Breast epithelium (tissue), 4 donors: ENCODE results near the gene CBR1. TPM values are rescaled to one million over a fixed set of nuclear protein-coding genes. Genes with fewer than 3 reads are reported as not detected.

Source experiments
- DNase-seq, 2 donors: peaks; one replicate each; pipeline ENCODE4 v3.0.0-alpha.2; 2019; ENCODE audit warnings: low spot score in 2 of 2
- H3K27ac ChIP-seq, 2 donors: fragments of 200-600 bp; sonication (generic) in 1 of 2; one replicate each; pipeline ENCODE4 v1.5.1; 2016 to 2019; ENCODE audit warnings: mild to moderate bottlenecking in 1 of 2
- H3K27me3 ChIP-seq, 2 donors: fragments of 200-600 bp; sonication (generic) in 1 of 2; one replicate each; pipeline versions ENCODE4 v1.5.1 to v1.6.0; 2017 to 2019; ENCODE audit warnings: control low read depth in 1 of 2, mild to moderate bottlenecking in 1 of 2
- H3K36me3 ChIP-seq: fragments of 200-600 bp; one replicate; pipeline ENCODE4 v1.5.1; 2019
- H3K4me1 ChIP-seq, 2 donors: fragments of 200-600 bp; sonication (generic); one replicate each; pipeline ENCODE4 v1.5.1; 2016 to 2019; ENCODE audit warnings: control low read depth in 1 of 2
- H3K4me3 ChIP-seq, 3 donors: fragments of 200-600 bp; sonication (generic); 1 replicate in 2 of 3; 2 replicates in 1 of 3; pipeline ENCODE4 v1.5.1; 2016 to 2019; ENCODE audit warnings: mild to moderate bottlenecking in 3 of 3, moderate library complexity in 2 of 3
- H3K9me3 ChIP-seq, 2 donors: fragments of 200-600 bp; sonication (generic) in 1 of 2; one replicate each; pipeline ENCODE4 v1.5.1; 2016 to 2019; ENCODE audit warnings: control low read depth in 1 of 2
- POLR2A ChIP-seq: fragments of 450-650 bp; IDR thresholded peaks from one replicate; pipeline ENCODE4 v1.6.1; 2016; ENCODE audit warnings: antibody characterized with exemption, mild to moderate bottlenecking, moderate library complexity
- POLR2AphosphoS5 ChIP-seq, 3 donors: sonication (generic); formaldehyde crosslinking; IDR thresholded peaks; one replicate each; pipeline ENCODE4 v1.6.1; 2017; ENCODE audit warnings: antibody characterized with exemption in 3 of 3
- intact Hi-C: fragments of 100-400 bp; cut with DNase I; formaldehyde crosslinking; loops from one replicate; pipeline ENCODE4 v1.15.1; 2023; ENCODE audit warnings: low total_unique reads
- total RNA-seq, 3 donors: library from RNA; depleted of rRNA; stranded (reverse); fragments of >200 nt; gene quantifications; one replicate each; pipeline ENCODE4 v1.1.0, GENCODE V29; 2016
- TF ChIP-seq, protein P1 (sequence below), 3 donors: fragments of 450-650 bp; IDR thresholded peaks; one replicate each; pipeline ENCODE4 v1.5.1; 2016 to 2017; ENCODE audit warnings: antibody characterized with exemption in 3 of 3, mild to moderate bottlenecking in 3 of 3, moderate library complexity in 3 of 3

Gene CBR1
- total RNA-seq, 3 donors from 2014 or later: 79.5 to 104 (median 85.5) TPM

GRCh38 chr21:36039861-36040260 is 30.0 kb upstream of the CBR1 start:
- Histone ChIP-seq H3K27me3 (no peaks in the 10 kb centered on the region), H3K4me1 (no peaks in the 10 kb centered on the region), H3K4me3 (no peak overlapping the region), H3K27ac (no peak overlapping the region), H3K36me3 (peaks cover 4% of the 10 kb centered on the region), H3K9me3 (no peaks in the 10 kb centered on the region)
- intact Hi-C loops: no loop called here
- TF ChIP-seq POLR2AphosphoS5 (IDR thresholded peaks at IDR 0.05) (no peak), POLR2A (no peak)
- TF ChIP-seq, protein P1, sequence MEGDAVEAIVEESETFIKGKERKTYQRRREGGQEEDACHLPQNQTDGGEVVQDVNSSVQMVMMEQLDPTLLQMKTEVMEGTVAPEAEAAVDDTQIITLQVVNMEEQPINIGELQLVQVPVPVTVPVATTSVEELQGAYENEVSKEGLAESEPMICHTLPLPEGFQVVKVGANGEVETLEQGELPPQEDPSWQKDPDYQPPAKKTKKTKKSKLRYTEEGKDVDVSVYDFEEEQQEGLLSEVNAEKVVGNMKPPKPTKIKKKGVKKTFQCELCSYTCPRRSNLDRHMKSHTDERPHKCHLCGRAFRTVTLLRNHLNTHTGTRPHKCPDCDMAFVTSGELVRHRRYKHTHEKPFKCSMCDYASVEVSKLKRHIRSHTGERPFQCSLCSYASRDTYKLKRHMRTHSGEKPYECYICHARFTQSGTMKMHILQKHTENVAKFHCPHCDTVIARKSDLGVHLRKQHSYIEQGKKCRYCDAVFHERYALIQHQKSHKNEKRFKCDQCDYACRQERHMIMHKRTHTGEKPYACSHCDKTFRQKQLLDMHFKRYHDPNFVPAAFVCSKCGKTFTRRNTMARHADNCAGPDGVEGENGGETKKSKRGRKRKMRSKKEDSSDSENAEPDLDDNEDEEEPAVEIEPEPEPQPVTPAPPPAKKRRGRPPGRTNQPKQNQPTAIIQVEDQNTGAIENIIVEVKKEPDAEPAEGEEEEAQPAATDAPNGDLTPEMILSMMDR (IDR thresholded peaks at IDR 0.05): no peak
- no peak for DNase-seq

DNA sequence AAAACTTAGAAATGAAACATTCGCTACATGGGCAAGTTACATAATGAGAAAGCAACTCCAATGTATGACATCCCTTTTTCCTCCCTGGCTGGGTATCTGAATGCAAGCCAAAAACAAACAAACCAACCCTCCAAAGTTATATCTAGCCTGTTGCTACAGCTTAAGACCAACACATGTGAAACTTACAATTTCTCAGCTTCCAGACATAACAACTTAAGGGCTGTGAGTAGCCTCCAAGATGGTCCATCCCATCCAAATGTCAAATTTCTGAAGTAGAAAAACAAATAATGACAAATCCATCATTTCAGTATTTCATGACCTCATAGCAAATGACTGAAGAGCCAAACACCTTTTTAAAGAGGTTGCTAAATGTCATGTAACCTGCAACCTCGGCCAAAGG is 29.4 kb upstream of the CBR1 start:
- Histone ChIP-seq H3K27me3 (no peaks in the 10 kb centered on the region), H3K36me3 (peaks cover 6% of the 10 kb centered on the region), H3K9me3 (no peaks in the 10 kb centered on the region), H3K4me1 (no peaks in the 10 kb centered on the region), H3K27ac (no peak overlapping the region), H3K4me3 (no peak overlapping the region)
- TF ChIP-seq, protein P1 (IDR thresholded peaks at IDR 0.05): no peak
- TF ChIP-seq POLR2AphosphoS5 (IDR thresholded peaks at IDR 0.05) (no peak), POLR2A (no peak)
- intact Hi-C loops: no loop called here
- no peak for DNase-seq

GRCh38 chr21:36041910-36042309 is 27.9 kb upstream of the CBR1 start:
- TF ChIP-seq, protein P1 (IDR thresholded peaks at IDR 0.05): no peak
- TF ChIP-seq POLR2A (no peak), POLR2AphosphoS5 (IDR thresholded peaks at IDR 0.05) (no peak)
- Histone ChIP-seq H3K4me1 (no peaks in the 10 kb centered on the region), H3K27me3 (no peaks in the 10 kb centered on the region), H3K36me3 (peaks cover 10% of the 10 kb centered on the region), H3K9me3 (no peaks in the 10 kb centered on the region), H3K27ac (no peak overlapping the region), H3K4me3 (no peak overlapping the region)
- intact Hi-C loops: no loop called here
- no peak for DNase-seq

GRCh38 chr21:36044056-36044455 is 25.8 kb upstream of the CBR1 start:
- H3K9me3 ChIP-seq: no peaks in the 10 kb centered on the region
- H3K4me3 ChIP-seq: no peak overlapping the region
- no peak overlapping the region for H3K27ac ChIP-seq
- intact Hi-C loops: no loop called here
- no peak for DNase-seq
- peaks cover 10% of the 10 kb centered on the region for H3K36me3 ChIP-seq
- TF ChIP-seq POLR2A: no peak
- TF ChIP-seq, protein P1 (IDR thresholded peaks at IDR 0.05): no peak
- TF ChIP-seq POLR2AphosphoS5 (IDR thresholded peaks at IDR 0.05): no peak
- H3K27me3 ChIP-seq: no peaks in the 10 kb centered on the region
- H3K4me1 ChIP-seq: no peaks in the 10 kb centered on the region

- TF ChIP-seq POLR2AphosphoS5 (IDR thresholded peaks at IDR 0.05) (no peak), POLR2A (no peak)
- TF ChIP-seq, protein P1 (IDR thresholded peaks at IDR 0.05): no peak
- Histone ChIP-seq H3K36me3 (peaks cover 10% of the 10 kb centered on the region), H3K4me1 (no peaks in the 10 kb centered on the region), H3K4me3 (no peak overlapping the region), H3K27ac (no peak overlapping the region), H3K9me3 (no peaks in the 10 kb centered on the region), H3K27me3 (no peaks in the 10 kb centered on the region)
- no peak for DNase-seq
- intact Hi-C loops: no loop called here
Measured at GRCh38 chr21:36045993-36046392, 23.8 kb upstream of the CBR1 start.
